Activated CD8-positive, alpha-beta memory T cell treated with anti-CD3 and anti-CD28 coated beads, Interleukin-2, amount 50 U/mL, for 1 hour (primary cell): Measurements from ENCODE around the gene OMP.

Experiments used
- DNase-seq: peaks from one replicate; pipeline ENCODE4 v3.0.0-alpha.2; 2020; ENCODE audit errors: extremely low read depth

The OMP gene

GRCh38 chr11:77069336-77069968 is 33.2 kb upstream of the OMP start:
- DNase-seq = no peak

DNA sequence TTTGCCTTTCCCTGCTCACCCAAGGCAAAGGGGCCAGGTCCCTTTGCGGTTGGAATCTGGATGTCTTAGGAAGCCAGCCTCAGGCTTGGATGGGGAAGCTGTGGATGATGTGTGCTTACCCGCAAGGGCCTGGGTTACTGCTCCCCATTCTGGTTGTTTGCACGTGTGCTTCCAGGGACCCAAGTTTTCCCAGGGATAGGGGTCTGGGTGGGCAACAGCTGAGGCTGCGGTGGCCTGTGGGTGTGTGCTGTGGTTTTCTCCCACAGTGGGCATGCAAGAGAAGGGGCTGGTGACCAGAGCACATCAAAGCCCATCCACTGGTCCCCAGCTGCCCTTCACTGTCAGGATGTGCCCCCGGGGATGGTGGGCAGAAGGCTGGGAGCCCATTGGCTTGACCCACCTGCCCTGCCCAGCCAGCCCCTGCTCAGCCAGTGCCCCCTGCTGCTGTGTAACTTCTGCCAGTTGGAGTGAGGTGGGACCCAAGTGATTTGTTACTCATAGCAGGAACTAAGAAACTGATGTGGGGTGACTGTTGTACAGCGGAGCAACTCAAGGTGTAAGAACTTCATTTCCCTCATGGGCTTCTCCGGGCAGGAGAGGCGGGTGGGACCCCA is 32.6 kb upstream of the OMP start:
- no peak for DNase-seq

GRCh38 chr11:77071077-77071476 is 31.6 kb upstream of the OMP start:
- DNase-seq = no peak

DNA sequence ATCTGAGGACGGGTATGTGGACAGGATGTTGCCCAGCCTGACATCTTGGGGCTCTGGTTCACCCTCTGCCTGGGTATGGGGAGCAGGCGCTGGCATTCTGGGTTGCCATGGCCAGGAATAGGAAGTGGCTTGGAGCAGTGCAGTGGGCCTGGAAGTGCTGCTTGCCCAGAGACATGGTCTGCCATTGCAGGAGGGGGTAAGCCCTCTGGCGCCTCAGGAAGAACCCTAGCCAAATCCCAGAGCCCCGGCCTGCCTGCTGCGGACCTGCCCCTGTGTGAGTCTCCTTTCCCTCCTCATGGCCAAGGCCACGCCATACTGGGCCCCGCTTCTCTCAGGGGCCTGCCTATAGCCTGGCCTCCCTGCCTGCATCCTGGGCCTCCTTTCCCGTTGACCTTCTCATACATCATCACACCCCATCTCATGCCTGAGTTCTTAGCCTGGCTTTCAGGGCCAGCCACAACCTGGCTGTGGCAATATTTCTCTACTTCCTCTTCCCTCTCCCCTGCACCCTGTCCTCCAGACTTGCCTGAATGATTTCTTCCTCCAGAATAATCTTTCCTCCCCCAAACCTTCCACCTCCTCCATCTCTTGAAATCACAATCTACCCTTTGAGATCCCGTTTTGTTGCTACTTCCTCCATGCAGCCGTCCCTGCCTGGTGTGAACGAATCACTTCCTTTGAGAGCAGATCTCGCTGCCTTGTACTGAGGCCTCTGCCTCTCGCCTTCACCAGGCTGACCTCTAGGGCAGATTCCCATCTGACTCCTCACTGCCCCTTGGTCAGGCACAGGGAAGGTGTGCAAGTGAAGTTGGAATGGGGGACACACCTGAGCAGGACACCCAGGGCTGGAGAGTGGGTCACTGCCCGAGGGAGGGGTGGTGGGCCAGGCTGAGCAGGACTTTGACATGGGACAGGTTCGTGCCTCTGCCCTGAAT is 30.7 kb upstream of the OMP start:
- DNase-seq = no peak

DNA sequence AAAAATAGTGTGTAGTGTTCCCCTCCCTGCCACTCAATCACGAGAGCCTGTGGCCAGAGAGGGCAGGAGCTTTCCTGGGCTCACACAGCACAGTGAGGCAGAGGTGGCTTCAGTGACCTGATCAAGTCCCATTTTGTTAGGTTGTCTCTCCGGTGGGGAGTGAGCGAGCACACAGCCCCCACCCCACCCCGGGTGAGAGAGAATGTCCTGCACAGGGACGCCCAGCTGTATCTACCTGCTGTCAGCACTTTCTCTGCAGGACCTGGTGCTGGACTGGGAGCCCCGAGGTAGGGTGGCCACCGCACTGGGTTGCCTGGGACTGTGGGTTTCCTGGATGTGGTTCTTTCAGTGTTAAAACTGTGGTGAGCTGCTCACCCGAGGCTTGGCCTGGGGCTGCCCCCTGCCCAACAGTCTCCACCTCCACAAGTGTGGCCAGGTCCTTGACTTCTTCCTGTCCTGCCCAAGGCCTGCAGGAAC is 29.8 kb upstream of the OMP start:
- DNase-seq = no peak

DNA sequence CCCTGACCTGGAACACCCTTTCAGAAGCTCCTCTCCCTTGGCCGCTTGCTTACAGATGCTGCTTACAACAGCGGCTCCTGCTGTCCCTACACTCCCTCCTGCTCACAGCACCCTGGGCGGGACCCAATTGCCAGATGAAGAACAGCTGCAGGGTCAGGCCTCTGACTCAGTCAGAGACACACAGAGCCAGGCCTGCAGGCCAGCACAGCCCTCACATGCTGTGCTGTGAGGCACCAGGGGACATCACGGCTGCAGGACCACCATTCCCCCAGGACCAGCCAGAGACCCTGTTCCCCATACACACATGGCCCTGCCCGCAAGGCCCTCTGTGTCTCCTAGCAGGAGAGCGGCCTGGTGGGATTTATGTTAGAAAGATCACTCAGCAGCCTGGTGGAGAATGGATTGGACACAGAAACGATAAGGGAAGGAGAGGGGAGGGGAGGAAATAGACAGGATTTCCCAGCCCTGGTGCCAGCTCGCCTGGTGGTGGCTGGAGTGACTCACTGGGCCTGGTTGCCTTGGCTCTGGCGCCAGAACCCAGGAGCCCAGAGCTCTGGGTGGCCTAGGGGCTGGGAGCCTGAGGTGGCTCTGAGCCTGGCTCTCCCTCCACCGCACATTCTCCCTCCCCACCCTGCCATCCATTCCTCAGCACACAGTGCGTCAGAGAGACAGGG is 29.2 kb upstream of the OMP start:
- DNase-seq = no peak

DNA sequence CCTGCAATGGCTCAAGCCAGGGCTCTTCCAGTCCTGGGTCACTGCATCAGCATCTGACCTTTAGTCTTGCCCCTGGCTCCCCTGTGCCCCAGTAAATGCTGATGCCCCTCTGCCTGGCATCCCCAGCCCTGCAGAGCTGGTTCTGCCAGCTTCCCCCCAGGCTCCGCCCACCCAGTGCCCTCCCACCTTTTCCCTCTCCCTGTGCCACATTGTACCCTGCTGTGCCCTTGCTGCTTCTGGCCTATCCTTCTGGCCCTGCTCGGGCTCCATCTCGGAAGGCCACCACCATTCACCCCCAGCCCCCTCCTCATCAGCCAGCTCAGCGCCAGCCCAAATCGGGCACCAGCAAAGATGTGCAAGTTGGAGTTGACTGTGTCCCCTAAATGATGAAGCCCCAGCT is 28.4 kb upstream of the OMP start:
- DNase-seq = no peak

DNA sequence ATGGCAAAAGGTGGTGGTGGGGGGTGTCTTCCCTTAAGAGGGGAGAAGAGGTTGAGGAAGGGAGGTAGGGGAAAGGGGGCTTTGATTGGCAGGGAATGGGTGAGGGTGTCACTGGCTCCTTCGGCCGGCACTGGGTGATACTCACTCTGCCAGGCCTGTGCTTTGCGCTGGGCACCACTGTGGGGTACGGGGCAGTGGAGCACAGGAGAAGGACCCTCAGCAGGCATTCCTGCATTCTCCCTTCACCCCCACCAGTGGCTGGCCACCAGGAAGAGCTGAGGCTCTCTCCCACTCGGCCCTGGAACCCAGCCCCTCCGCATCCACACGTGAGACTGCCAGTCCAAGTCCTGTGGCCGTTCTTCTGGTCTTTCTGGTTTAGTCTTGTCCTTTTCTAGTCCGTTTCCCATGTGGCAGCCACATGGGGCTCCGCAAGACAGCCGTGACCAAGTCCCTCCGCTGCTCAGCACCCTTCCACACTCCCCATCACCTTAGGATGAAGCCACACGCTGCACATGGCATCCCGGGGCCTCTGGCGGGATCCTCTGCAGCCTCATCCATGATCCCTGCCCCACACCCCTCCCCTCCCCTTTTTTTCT is 27.9 kb upstream of the OMP start:
- DNase-seq = no peak

DNA sequence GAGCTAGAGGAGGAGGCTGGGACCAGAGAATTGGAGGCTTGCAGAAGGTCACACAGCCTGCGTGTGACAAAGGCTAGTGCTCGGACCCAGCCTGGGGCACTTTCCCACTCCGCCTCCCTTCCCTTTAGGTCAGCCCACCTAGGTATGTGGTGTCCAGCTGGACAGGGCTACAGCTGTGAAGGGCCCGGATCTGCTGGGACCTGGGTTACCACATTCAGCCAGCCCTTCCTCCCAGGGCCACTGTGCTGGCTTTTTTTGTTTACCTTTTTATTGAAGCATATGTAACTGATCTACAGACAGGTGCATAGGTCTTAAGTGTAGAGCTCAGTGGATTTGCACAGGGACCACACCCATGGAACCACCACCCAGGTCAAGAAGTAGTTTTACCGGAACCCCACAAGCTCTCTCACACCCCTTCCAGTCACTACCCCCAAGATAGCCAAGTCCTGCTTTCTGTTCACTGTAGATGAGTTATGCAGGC is 27.2 kb upstream of the OMP start:
- no peak for DNase-seq

GRCh38 chr11:77079666-77080065 is 23.0 kb upstream of the OMP start:
- no peak for DNase-seq

DNA sequence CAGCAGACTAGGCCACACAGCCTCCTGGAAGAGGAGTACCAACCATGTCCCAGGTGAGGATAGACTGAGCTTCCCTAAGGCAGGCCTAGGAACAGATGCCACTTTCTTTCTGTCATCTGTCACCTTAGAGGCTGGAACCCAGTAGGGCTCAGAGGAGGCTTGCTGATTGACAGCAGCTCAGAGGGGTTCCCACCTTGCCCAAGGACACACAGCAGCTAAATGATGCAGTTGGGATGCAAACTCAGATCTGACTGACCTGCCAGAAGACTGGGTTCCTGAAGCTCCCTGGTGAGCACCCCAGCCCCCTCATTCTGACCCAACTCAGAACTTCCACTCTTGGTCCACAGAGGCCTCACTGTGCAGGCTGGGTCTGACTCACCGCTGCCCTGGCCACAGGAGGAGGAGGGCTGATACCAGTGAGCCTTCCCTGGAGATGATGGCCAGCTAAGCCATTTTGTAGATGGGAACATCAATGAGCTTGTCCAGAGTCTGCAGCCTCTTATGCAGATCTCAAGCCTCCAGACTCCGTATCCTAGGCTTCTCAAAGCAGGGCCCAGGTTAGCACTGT is 21.9 kb upstream of the OMP start:
- DNase-seq = no peak

- no peak for DNase-seq
These were observed 21.2 kb upstream of the OMP start for GRCh38 chr11:77081381-77081851.

GRCh38 chr11:77081976-77082836 is 20.4 kb upstream of the OMP start:
- no peak for DNase-seq

DNA sequence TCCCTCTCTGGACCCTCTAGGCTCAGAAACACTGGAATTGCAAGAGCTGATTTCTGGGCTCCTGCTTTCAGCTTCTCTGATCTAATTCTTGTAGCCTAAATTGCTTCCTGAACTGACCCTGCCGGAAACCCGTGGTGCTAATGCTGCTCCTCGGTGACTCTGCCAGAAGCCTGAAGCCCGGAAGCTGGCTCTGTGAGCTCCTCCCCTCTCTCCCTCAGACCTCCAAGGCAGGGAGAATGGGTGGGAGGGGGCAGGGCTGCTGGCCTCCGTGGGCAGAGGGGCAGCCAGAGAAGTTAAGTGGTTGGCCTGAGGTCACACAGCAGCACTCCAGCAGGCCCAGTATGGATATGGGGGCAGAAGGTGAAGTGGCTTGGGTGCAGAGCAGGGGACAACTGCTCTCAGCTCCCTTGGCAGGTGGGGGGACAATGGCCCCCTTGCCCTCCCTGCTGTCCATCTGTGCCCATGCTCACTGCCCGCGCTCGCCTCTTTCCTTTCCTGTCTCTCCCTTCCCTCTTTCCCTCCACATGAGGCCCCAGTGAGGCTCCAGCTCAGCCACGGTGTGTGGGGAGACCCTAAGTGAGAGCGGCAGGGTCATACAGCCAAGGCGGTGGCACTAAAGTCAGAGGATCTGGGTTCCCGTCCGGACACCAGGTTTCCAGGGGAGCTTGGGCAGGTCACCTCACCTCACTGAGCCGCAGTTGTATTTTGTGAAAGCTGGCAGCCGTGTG is 19.6 kb upstream of the OMP start:
- no peak for DNase-seq

GRCh38 chr11:77083566-77084245 is 18.9 kb upstream of the OMP start:
- DNase-seq = no peak

GRCh38 chr11:77084581-77085191 is 18.0 kb upstream of the OMP start:
- no peak for DNase-seq

DNA sequence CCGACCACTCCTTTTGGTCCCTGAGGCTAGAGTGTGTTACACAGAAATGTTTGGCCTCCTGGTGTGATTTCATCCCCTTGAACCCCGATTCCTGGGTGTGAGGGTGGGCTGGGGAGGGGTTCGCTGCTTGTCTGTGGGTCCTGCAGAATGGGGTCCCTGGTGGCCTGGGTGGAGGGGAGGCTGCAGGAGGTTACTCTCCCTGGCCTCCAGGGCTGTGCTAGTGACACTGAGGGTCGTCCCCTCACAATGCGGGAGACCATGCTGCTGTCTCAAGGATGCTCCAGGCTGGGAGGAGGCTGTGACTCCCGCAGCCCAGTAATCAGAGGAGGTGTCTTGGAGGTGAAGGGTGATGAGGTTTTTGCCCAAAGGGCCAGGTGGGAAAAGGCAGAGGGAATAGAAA is 17.0 kb upstream of the OMP start:
- no peak for DNase-seq
